ENCODE measurements around the gene ARHGEF12.

Gene ARHGEF12

DNA sequence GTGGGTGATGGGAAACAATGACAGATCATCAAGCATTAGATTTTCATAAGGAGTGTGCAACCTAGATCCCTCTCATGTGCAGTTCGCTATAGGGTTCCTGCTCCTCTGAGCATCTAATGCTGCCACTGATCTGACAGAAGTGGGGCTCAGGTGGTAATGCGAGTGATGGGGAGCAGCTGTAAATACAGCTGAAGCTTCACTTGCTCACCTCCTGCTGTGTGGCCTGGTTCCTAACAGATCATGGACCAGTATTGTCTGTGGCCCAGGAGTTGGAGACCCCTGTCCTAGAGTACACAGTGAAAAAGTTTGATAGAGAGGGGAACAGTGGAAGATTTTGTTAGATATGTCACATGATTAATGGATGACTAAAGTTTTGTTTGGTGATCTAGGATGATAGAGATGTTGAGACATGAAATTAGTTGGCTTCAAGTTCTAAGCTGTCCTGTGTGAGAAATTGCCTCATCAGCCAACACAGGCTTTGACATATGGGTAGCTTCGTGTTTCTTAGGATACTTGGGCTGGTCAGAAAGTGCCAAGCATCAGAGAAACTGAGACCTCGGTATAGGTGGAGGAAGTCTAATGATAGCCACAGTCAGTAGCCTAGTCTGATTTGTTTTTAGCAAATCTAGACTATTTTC lies 47.4 kb downstream of the ARHGEF12 start:
- Mint-ChIP-seq H3K4me3 (no peak overlapping the region), H3K27ac (no peak overlapping the region), H3K27me3 (no peaks in the 10 kb centered on the region), H3K4me1 (peaks cover 21% of the 10 kb centered on the region), H3K36me3 (peaks cover 11% of the 10 kb centered on the region), H3K9me3 (peaks cover 6% of the 10 kb centered on the region)
- ATAC-seq = no peak

DNA sequence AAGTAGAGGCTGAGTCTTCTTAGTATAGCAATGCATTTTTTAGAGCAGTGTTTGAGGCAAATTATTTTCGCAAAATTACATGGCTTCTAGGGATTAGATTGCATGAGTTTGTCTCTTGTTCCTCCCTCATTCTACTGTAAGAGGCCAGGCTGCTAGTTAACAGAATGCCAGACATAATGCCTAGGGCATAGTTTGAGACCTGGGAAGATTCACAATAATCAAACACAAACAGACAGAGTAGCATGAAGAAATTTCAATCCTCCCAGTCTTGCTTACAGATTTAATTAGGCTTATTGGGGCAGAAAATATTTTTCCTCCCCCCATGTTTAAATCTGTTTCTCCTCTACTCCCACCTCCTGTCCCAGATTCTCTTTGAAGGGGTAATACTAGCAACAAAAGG lies 48.3 kb downstream of the ARHGEF12 start:
- H3K36me3 Mint-ChIP-seq = peaks cover 7% of the 10 kb centered on the region
- no peak for ATAC-seq
- no peak overlapping the region for H3K27ac Mint-ChIP-seq
- peaks cover 18% of the 10 kb centered on the region for H3K4me1 Mint-ChIP-seq
- no peaks in the 10 kb centered on the region for H3K27me3 Mint-ChIP-seq
- no peak overlapping the region for H3K4me3 Mint-ChIP-seq
- peaks cover 3% of the 10 kb centered on the region for H3K9me3 Mint-ChIP-seq

GRCh38 chr11:120385110-120385509 lies 48.9 kb downstream of the ARHGEF12 start:
- H3K9me3 Mint-ChIP-seq = peaks cover 7% of the 10 kb centered on the region
- H3K4me3 Mint-ChIP-seq = no peak overlapping the region
- H3K36me3 Mint-ChIP-seq = peaks cover 7% of the 10 kb centered on the region
- no peak overlapping the region for H3K27ac Mint-ChIP-seq
- peaks cover 12% of the 10 kb centered on the region for H3K4me1 Mint-ChIP-seq
- ATAC-seq = no peak
- H3K27me3 Mint-ChIP-seq = no peaks in the 10 kb centered on the region

DNA sequence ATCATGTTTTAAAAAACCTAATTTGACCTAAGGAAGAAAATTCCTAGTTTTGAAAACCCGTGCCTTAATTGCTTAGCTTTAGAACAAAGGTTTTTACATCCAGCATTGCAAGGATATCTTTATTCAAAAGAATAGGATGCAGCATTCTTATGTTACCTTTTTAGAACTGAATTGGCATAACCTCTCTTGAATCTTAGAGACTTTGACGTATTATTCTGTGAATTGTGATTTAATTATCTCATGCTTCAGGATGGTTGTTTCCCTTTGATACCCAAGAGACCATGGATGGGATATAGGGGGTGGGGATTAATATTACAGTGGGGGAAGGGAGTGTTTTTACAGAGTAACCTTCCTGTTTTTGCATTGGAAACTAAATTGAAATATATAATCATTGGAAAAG lies 49.4 kb downstream of the ARHGEF12 start:
- ATAC-seq = no peak
- Mint-ChIP-seq H3K27me3 (no peaks in the 10 kb centered on the region), H3K36me3 (peaks cover 7% of the 10 kb centered on the region), H3K9me3 (peaks cover 7% of the 10 kb centered on the region), H3K27ac (no peak overlapping the region), H3K4me1 (peaks cover 7% of the 10 kb centered on the region), H3K4me3 (no peak overlapping the region)

GRCh38 chr11:120386318-120386717 lies 50.1 kb downstream of the ARHGEF12 start:
- Mint-ChIP-seq H3K36me3 (peaks cover 7% of the 10 kb centered on the region), H3K27ac (no peak overlapping the region), H3K27me3 (no peaks in the 10 kb centered on the region), H3K4me3 (no peak overlapping the region), H3K4me1 (peaks cover 7% of the 10 kb centered on the region), H3K9me3 (peaks cover 7% of the 10 kb centered on the region)
- ATAC-seq = no peak

- ATAC-seq = no peak
- Mint-ChIP-seq H3K9me3 (peaks cover 7% of the 10 kb centered on the region), H3K27me3 (no peaks in the 10 kb centered on the region), H3K4me3 (no peak overlapping the region), H3K36me3 (peaks cover 7% of the 10 kb centered on the region), H3K27ac (no peak overlapping the region), H3K4me1 (peaks cover 7% of the 10 kb centered on the region)
These were observed 50.7 kb downstream of the ARHGEF12 start for GRCh38 chr11:120386774-120387371.

GRCh38 chr11:120388261-120388660 lies 52.0 kb downstream of the ARHGEF12 start:
- no peak overlapping the region for H3K4me3 Mint-ChIP-seq
- no peaks in the 10 kb centered on the region for H3K36me3 Mint-ChIP-seq
- H3K27me3 Mint-ChIP-seq = no peaks in the 10 kb centered on the region
- no peaks in the 10 kb centered on the region for H3K4me1 Mint-ChIP-seq
- ATAC-seq = no peak
- H3K27ac Mint-ChIP-seq = no peak overlapping the region
- peaks cover 4% of the 10 kb centered on the region for H3K9me3 Mint-ChIP-seq

- no peak for ATAC-seq
- Mint-ChIP-seq H3K27ac (no peak overlapping the region), H3K9me3 (peaks cover 4% of the 10 kb centered on the region), H3K4me1 (no peaks in the 10 kb centered on the region), H3K36me3 (no peaks in the 10 kb centered on the region), H3K4me3 (no peak overlapping the region), H3K27me3 (no peaks in the 10 kb centered on the region)
These were observed 53.7 kb downstream of the ARHGEF12 start for GRCh38 chr11:120389693-120390584.

GRCh38 chr11:120390585-120390922 lies 54.3 kb downstream of the ARHGEF12 start:
- Mint-ChIP-seq H3K36me3 (no peaks in the 10 kb centered on the region), H3K27me3 (no peaks in the 10 kb centered on the region), H3K4me1 (no peaks in the 10 kb centered on the region), H3K9me3 (peaks cover 4% of the 10 kb centered on the region), H3K27ac (no peak overlapping the region), H3K4me3 (no peak overlapping the region)
- ATAC-seq = no peak

DNA sequence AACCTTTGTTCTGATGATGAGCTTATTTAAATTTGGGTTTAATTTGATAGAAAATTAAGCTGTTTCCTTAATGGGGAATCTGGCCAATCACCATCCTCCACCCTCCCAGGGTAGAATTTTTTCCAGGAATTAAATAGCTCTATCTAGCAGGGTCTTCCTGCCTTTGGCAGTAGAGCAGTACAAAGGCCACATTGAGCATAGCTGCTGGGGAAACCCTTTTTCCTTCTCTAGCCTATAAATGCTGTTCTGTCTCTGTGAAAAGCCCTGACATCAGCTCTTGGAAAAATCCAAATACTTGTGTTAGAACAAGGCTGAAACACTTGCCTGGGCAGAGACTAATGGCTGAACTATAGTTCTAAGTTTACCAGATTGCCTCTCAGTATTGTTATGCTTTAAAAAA lies 55.1 kb downstream of the ARHGEF12 start:
- no peaks in the 10 kb centered on the region for H3K27me3 Mint-ChIP-seq
- H3K36me3 Mint-ChIP-seq = no peaks in the 10 kb centered on the region
- H3K4me3 Mint-ChIP-seq = no peak overlapping the region
- peaks cover 4% of the 10 kb centered on the region for H3K9me3 Mint-ChIP-seq
- no peak overlapping the region for H3K27ac Mint-ChIP-seq
- ATAC-seq = no peak
- H3K4me1 Mint-ChIP-seq = no peaks in the 10 kb centered on the region

- Mint-ChIP-seq H3K36me3 (no peaks in the 10 kb centered on the region), H3K4me3 (no peak overlapping the region)
These were observed 55.6 kb downstream of the ARHGEF12 start for GRCh38 chr11:120391854-120392253.

DNA sequence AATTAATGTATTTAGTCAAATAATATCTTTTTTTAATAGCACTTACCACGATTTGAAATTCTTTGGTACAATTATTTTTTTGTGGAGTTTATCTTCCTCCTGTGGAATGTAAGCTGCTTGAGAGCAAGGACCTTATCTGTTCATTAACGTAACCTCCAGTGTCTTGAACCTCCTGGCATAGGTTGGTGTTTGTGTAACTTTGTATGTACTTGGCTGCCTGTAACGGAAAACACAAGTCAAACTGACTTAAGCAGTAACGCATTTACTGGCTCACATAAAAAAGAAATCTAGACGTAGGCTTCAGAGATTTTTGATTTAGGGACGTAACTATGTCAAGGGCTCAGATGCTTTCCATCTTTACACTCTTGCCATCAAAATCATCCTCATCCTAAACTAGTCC lies 56.1 kb downstream of the ARHGEF12 start:
- ATAC-seq = no peak

More at GRCh38 chr11:120391854-120392253, 55.6 kb downstream of the ARHGEF12 start:
- Mint-ChIP-seq H3K27me3 (no peaks in the 10 kb centered on the region), H3K27ac (no peak overlapping the region), H3K9me3 (peaks cover 4% of the 10 kb centered on the region), H3K4me1 (no peaks in the 10 kb centered on the region)
- ATAC-seq = no peak

DNA sequence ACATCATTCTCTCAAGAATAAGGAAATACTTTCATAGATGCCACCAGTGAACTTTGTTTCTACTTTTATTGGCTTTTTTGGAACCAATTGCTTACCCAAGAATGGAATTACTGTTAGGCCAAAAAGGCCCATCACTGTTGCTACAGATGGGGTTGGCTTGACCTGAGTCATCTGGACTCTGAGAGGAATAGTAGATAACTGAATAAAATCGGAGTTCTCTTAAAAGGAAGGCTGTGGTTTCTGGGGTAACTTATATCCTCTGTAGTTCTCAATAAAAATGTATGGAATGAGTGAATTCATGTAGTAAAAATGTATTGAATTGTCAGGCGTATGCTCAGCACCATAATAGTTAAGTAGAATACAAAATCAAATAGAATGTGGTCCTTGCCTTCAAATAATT lies 56.6 kb downstream of the ARHGEF12 start:
- Mint-ChIP-seq H3K9me3 (peaks cover 4% of the 10 kb centered on the region), H3K27me3 (no peaks in the 10 kb centered on the region), H3K27ac (no peak overlapping the region), H3K36me3 (no peaks in the 10 kb centered on the region), H3K4me3 (no peak overlapping the region), H3K4me1 (no peaks in the 10 kb centered on the region)
- no peak for ATAC-seq

More for the DNA sequence above, 56.1 kb downstream of the ARHGEF12 start:
- Mint-ChIP-seq H3K36me3 (no peaks in the 10 kb centered on the region), H3K9me3 (peaks cover 4% of the 10 kb centered on the region), H3K27ac (no peak overlapping the region), H3K4me3 (no peak overlapping the region), H3K4me1 (no peaks in the 10 kb centered on the region), H3K27me3 (no peaks in the 10 kb centered on the region)

GRCh38 chr11:120394119-120394518 lies 57.9 kb downstream of the ARHGEF12 start:
- Mint-ChIP-seq H3K27ac (no peak overlapping the region), H3K27me3 (no peaks in the 10 kb centered on the region)

GRCh38 chr11:120395778-120396177 lies 59.6 kb downstream of the ARHGEF12 start:
- Mint-ChIP-seq H3K4me3 (no peak overlapping the region), H3K36me3 (no peaks in the 10 kb centered on the region), H3K27ac (no peak overlapping the region), H3K27me3 (no peaks in the 10 kb centered on the region), H3K9me3 (no peaks in the 10 kb centered on the region), H3K4me1 (peaks cover 6% of the 10 kb centered on the region)
- ATAC-seq = no peak

More at GRCh38 chr11:120394119-120394518, 57.9 kb downstream of the ARHGEF12 start:
- H3K4me1 Mint-ChIP-seq = no peaks in the 10 kb centered on the region
- peaks cover 4% of the 10 kb centered on the region for H3K9me3 Mint-ChIP-seq
- no peaks in the 10 kb centered on the region for H3K36me3 Mint-ChIP-seq
- no peak overlapping the region for H3K4me3 Mint-ChIP-seq
- no peak for ATAC-seq
